Left ventricle myocardium inferior (tissue), 1 donor: ENCODE results near the gene CABLES1. TPM values are rescaled to one million over a fixed set of nuclear protein-coding genes. Genes with fewer than 3 reads are reported as not detected.
"Not testable (repeated sequence)": the region's sequence is repeated elsewhere in the genome, so short reads cannot be mapped to it uniquely, and the experiment has no call there.

Experiments
- DNase-seq: peaks from one replicate; pipeline ENCODE4 v3.0.0-alpha.2; 2020
- H3K27ac ChIP-seq: fragments of 200-600 bp; replicated peaks from 2 replicates; pipeline ENCODE4 v1.8.0; 2021
- H3K27me3 ChIP-seq: fragments of 200-600 bp; 2 replicates; pipeline ENCODE4 v1.8.0; 2021; ENCODE audit warnings: low read depth
- H3K36me3 ChIP-seq: fragments of 200-600 bp; 2 replicates; pipeline ENCODE4 v1.8.0; 2021
- H3K4me1 ChIP-seq: fragments of 200-600 bp; 2 replicates; pipeline ENCODE4 v1.8.0; 2021
- H3K4me3 ChIP-seq: fragments of 200-600 bp; 2 replicates; pipeline ENCODE4 v1.8.0; 2021; ENCODE audit warnings: mild to moderate bottlenecking, moderate library complexity
- H3K9me3 ChIP-seq: fragments of 200-600 bp; replicated peaks from 2 replicates; pipeline ENCODE4 v1.8.0; 2021
- CTCF ChIP-seq: fragments of 200-600 bp; IDR thresholded peaks from 2 replicates; pipeline ENCODE4 v1.8.0; 2021; ENCODE audit warnings: antibody characterized with exemption, mild to moderate bottlenecking, borderline replicate concordance
- intact Hi-C: fragments of 100-400 bp; cut with micrococcal nuclease; formaldehyde crosslinking; loops from one replicate; pipeline ENCODE4 v1.11.0; 2022
- total RNA-seq: library from RNA; stranded (reverse); fragmentation: NEBNext Ultra II Directional; extraction: Animal tissue kit (Norgen Biotek cat#: 25700); gene quantifications from one replicate; pipeline ENCODE4 v1.2.1, GENCODE V29; 2021
- donor health status: DM: no; HTN: yes; CAD: no; lungs with severe emphysema.

CABLES1 gene
- total RNA-seq, 1 donor from 2014 or later, result 2.7 TPM

DNA sequence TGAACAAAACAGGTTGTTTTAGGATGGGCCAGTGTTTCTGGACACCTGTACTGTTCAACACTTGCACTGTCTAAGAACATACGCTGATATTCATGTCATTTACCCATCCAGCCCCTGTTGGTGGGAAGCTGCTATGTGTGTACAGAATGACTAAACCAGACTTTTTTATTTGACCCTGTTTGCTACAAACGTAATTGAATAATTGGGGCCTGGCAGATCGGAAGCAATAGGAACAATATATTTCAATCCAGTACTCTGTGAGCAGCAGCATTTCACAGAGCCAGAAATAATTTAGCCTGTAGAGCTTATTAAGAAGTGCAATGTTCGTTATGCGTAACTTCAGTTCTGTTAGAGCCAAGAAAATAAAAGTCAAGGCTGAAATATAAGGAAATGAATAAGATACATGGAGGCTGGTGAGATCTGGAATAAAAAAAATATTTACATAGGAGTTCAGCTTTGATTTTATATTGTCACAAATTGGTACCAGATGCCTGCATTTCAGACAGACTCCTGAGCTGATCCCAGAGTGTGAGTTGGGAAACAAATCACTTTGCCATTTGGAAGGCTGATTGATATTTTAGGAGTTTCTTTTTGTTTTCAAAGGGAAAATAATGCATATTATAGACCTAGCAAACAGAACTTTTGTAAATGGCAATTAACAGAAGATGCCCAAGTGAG lies 19.7 kb downstream of the CABLES1 start:
- no peak for DNase-seq
- Histone ChIP-seq H3K27ac (no peak overlapping the region), H3K9me3 (no peaks in the 10 kb centered on the region), H3K27me3 (peaks cover 34% of the 10 kb centered on the region), H3K4me3 (no peak overlapping the region), H3K4me1 (peaks cover 7% of the 10 kb centered on the region), H3K36me3 (no peaks in the 10 kb centered on the region)
- TF ChIP-seq CTCF, result no peak
- intact Hi-C loops, result no loop called here

- Histone ChIP-seq H3K9me3 (no peaks in the 10 kb centered on the region), H3K4me3 (no peak overlapping the region), H3K36me3 (no peaks in the 10 kb centered on the region), H3K27me3 (peaks cover 28% of the 10 kb centered on the region), H3K27ac (no peak overlapping the region), H3K4me1 (peaks cover 7% of the 10 kb centered on the region)
- no peak for DNase-seq
- intact Hi-C loops, result no loop called here
- no peak for TF ChIP-seq CTCF
Observed at GRCh38 chr18:23155537-23155936, 20.3 kb downstream of the CABLES1 start.

GRCh38 chr18:23156134-23156533 lies 20.8 kb downstream of the CABLES1 start:
- TF ChIP-seq CTCF, result no peak
- peaks cover 7% of the 10 kb centered on the region for H3K4me1 ChIP-seq
- intact Hi-C loops, result no loop called here
- no peaks in the 10 kb centered on the region for H3K9me3 ChIP-seq
- no peaks in the 10 kb centered on the region for H3K36me3 ChIP-seq
- no peak for DNase-seq
- H3K27me3 ChIP-seq, result peaks cover 22% of the 10 kb centered on the region
- no peak overlapping the region for H3K4me3 ChIP-seq
- H3K27ac ChIP-seq, result no peak overlapping the region

DNA sequence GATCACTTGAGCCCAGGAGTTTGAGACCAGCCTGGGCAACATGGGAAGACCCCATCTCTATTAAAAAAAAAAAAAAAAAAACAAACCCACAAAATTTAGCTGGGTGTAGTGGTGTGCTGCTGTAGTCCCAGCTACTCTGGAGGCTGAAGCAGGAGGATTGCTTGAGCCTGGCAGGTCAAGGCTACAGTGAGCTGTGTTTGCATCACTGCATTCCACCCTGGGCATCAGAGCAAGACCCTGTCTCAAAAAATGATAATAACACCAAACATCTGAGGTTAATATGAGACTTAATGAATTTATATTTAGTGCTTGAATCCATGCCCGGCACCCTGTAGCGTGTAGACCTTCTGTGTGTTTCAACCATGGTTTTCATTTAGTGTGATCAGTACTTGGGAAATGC lies 22.8 kb downstream of the CABLES1 start:
- intact Hi-C loops, result no loop called here
- DNase-seq, result no peak
- H3K9me3 ChIP-seq, result no peaks in the 10 kb centered on the region

DNA sequence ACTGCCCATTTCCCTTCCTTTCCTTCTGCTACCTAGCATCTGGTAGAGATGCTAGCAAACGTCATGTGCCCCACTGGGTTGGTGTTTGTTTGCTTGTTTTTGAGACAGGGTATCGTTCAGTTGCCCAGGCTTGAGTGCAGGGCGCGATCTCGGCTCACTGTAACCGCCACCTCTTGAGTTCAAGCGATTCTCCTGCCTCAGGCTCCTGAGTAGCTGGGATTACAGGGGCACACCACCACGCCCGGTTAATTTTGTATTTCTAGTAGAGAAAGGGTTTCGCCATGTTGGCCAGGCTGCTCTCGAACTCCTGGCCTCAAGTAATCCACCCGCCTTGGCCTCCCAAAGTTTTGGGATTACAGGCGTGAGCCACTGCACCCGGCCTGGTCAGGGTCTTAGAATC lies 23.6 kb downstream of the CABLES1 start:
- H3K9me3 ChIP-seq, H3K27ac ChIP-seq, DNase-seq, H3K4me1 ChIP-seq, intact Hi-C loops, H3K36me3 ChIP-seq, H3K4me3 ChIP-seq: not testable (repeated sequence)
- H3K27me3 ChIP-seq, result peaks cover 13% of the 10 kb centered on the region

More for the DNA sequence above, 22.8 kb downstream of the CABLES1 start:
- H3K27ac ChIP-seq, result no peak overlapping the region
- H3K27me3 ChIP-seq, result peaks cover 20% of the 10 kb centered on the region
- TF ChIP-seq CTCF, result no peak
- H3K36me3 ChIP-seq, result no peaks in the 10 kb centered on the region
- peaks cover 7% of the 10 kb centered on the region for H3K4me1 ChIP-seq
- no peak overlapping the region for H3K4me3 ChIP-seq

GRCh38 chr18:23159344-23159743 lies 24.1 kb downstream of the CABLES1 start:
- Histone ChIP-seq H3K27me3 (peaks cover 8% of the 10 kb centered on the region), H3K4me3 (no peak overlapping the region), H3K36me3 (no peaks in the 10 kb centered on the region), H3K27ac (no peak overlapping the region), H3K4me1 (peaks cover 7% of the 10 kb centered on the region), H3K9me3 (no peaks in the 10 kb centered on the region)
- TF ChIP-seq CTCF, result no peak
- intact Hi-C loops, result no loop called here
- DNase-seq, result no peak
